Hematopoietic multipotent progenitor cell treated with erythropoietin and hydrocortisone succinate and interleukin-3 and kit ligand, for 8 days (in vitro differentiated cells): ENCODE data around the gene ITIH4.

ENCODE experiments used
- DNase-seq: peaks from one replicate; pipeline ENCODE4 v3.0.0-alpha.2; 2015

ITIH4 gene

GRCh38 chr3:52830535-52831258 lies at the start of gene ITIH4:
TSS of gene ITIH4 (minus strand) at chr3:52830672. CDS start at chr3:52830642, 30 bp downstream.
- peak; percentile 41 for DNase-seq

- DNase-seq, result no peak
These were observed 49.6 kb upstream of the ITIH4 start for GRCh38 chr3:52880047-52880446.

- DNase-seq, result no peak
These were observed 49.1 kb upstream of the ITIH4 start for GRCh38 chr3:52879581-52879980.

GRCh38 chr3:52879090-52879489 lies 48.6 kb upstream of the ITIH4 start:
- DNase-seq, result no peak

- no peak for DNase-seq
These were observed 46.6 kb upstream of the ITIH4 start for GRCh38 chr3:52877085-52877484.

- no peak for DNase-seq
These were observed 44.6 kb upstream of the ITIH4 start for GRCh38 chr3:52874864-52875587.

GRCh38 chr3:52874160-52874701 lies 43.8 kb upstream of the ITIH4 start:
- DNase-seq, result no peak

- DNase-seq, result no peak
These were observed 43.1 kb upstream of the ITIH4 start for GRCh38 chr3:52873433-52874159.

GRCh38 chr3:52872245-52872644 lies 41.8 kb upstream of the ITIH4 start:
- DNase-seq, result no peak

- DNase-seq, result no peak
These were observed 41.3 kb upstream of the ITIH4 start for GRCh38 chr3:52871761-52872160.

- DNase-seq, result no peak
These were observed 40.0 kb upstream of the ITIH4 start for GRCh38 chr3:52870471-52870870.

- DNase-seq, result no peak
These were observed 36.0 kb upstream of the ITIH4 start for GRCh38 chr3:52866427-52866826.

GRCh38 chr3:52865994-52866393 lies 35.5 kb upstream of the ITIH4 start:
- no peak for DNase-seq

GRCh38 chr3:52860424-52860768 lies 29.9 kb upstream of the ITIH4 start:
- DNase-seq, result no peak

GRCh38 chr3:52859686-52860423 lies 29.4 kb upstream of the ITIH4 start:
- DNase-seq, result no peak

GRCh38 chr3:52857864-52858263 lies 27.4 kb upstream of the ITIH4 start:
- no peak for DNase-seq

- DNase-seq, result no peak
These were observed 26.7 kb upstream of the ITIH4 start for GRCh38 chr3:52857133-52857532.

GRCh38 chr3:52856666-52857065 lies 26.2 kb upstream of the ITIH4 start:
- DNase-seq, result no peak

- no peak for DNase-seq
These were observed 23.5 kb upstream of the ITIH4 start for GRCh38 chr3:52854013-52854412.

- no peak for DNase-seq
These were observed 21.9 kb upstream of the ITIH4 start for GRCh38 chr3:52852419-52852818.

GRCh38 chr3:52851348-52851747 lies 20.9 kb upstream of the ITIH4 start:
- peak; percentile 54 for DNase-seq

- no peak for DNase-seq
These were observed 19.2 kb upstream of the ITIH4 start for GRCh38 chr3:52849656-52850055.

GRCh38 chr3:52848617-52849016 lies 18.1 kb upstream of the ITIH4 start:
- no peak for DNase-seq
